AML-193 (cell line): Measurements from ENCODE around the gene UBR2.
A peak's percentile ranks its signal among the peaks of the same experiment; 100 is the strongest.

Experiments
- DNase-seq, 2 experiments: peaks; one replicate each; lab custom pipeline; 2025; lab: John Stamatoyannopoulos, UW

UBR2 gene

GRCh38 chr6:42563697-42564505 is at the start of gene UBR2:
UBR2 (plus strand) TSS chr6:42564029; CDS start chr6:42564320, 291 bp downstream.
- DNase-seq: peak; percentile 100

GRCh38 chr6:42514745-42515144 is 49.1 kb upstream of the UBR2 start:
- peak; percentile 54 to 74 for DNase-seq

GRCh38 chr6:42519779-42520178 is 44.0 kb upstream of the UBR2 start:
- no peak for DNase-seq

- DNase-seq: peak in 1 of 2 experiments; percentile 37
Observed at GRCh38 chr6:42520786-42521607, 42.8 kb upstream of the UBR2 start.

- DNase-seq: no peak
Observed at GRCh38 chr6:42522036-42522435, 41.8 kb upstream of the UBR2 start.

- no peak for DNase-seq
Observed at GRCh38 chr6:42522942-42523814, 40.7 kb upstream of the UBR2 start.

- no peak for DNase-seq
Observed at GRCh38 chr6:42525206-42525605, 38.6 kb upstream of the UBR2 start.

GRCh38 chr6:42526616-42527015 is 37.2 kb upstream of the UBR2 start:
- no peak for DNase-seq

GRCh38 chr6:42527204-42527603 is 36.6 kb upstream of the UBR2 start:
- DNase-seq: no peak

- peak; percentile 10 to 55 for DNase-seq
Observed at GRCh38 chr6:42530296-42530695, 33.5 kb upstream of the UBR2 start.

GRCh38 chr6:42530751-42531150 is 33.1 kb upstream of the UBR2 start:
- no peak for DNase-seq

GRCh38 chr6:42532038-42532669 is 31.7 kb upstream of the UBR2 start:
- DNase-seq: peak; percentile 90 to 91

- DNase-seq: no peak
Observed at GRCh38 chr6:42533794-42534193, 30.0 kb upstream of the UBR2 start.

GRCh38 chr6:42537536-42537935 is 26.3 kb upstream of the UBR2 start:
- no peak for DNase-seq

GRCh38 chr6:42539135-42539534 is 24.7 kb upstream of the UBR2 start:
- DNase-seq: no peak

GRCh38 chr6:42545226-42545773 is 18.5 kb upstream of the UBR2 start:
- no peak for DNase-seq

GRCh38 chr6:42547407-42548329 is 16.2 kb upstream of the UBR2 start:
- peak; percentile 87 to 89 for DNase-seq

- DNase-seq: no peak
Observed at GRCh38 chr6:42550277-42550676, 13.6 kb upstream of the UBR2 start.

GRCh38 chr6:42551217-42551616 is 12.6 kb upstream of the UBR2 start:
- no peak for DNase-seq

GRCh38 chr6:42552380-42552779 is 11.4 kb upstream of the UBR2 start:
- no peak for DNase-seq
